Dermis blood vessel endothelial cell (primary cell): ENCODE data around the gene TUBB4B. TPM values are rescaled to one million over a fixed set of nuclear protein-coding genes. Genes with fewer than 3 reads are reported as not detected.
A peak's percentile ranks its signal among the peaks of the same experiment; 100 is the strongest.

Experiments used
- DNase-seq: peaks from one replicate; pipeline ENCODE4 v3.0.0; 2010
- total RNA-seq: library from RNA; depleted of rRNA; stranded (reverse); fragments of >200 nt; gene quantifications from 2 replicates; pipeline ENCODE4 v1.2.3, GENCODE V29; 2014

Gene TUBB4B
- total RNA-seq, 1 donor from 2014 or later = 128 TPM

- no peak for DNase-seq
Observed at GRCh38 chr9:137213160-137214060, 27.7 kb upstream of the TUBB4B start.

GRCh38 chr9:137214620-137215019 is 26.5 kb upstream of the TUBB4B start:
- DNase-seq = no peak

- no peak for DNase-seq
Observed at GRCh38 chr9:137215196-137215986, 25.7 kb upstream of the TUBB4B start.

- DNase-seq = no peak
Observed at GRCh38 chr9:137216188-137216965, 24.7 kb upstream of the TUBB4B start.

- DNase-seq = no peak
Observed at GRCh38 chr9:137217276-137218211, 23.5 kb upstream of the TUBB4B start.

- no peak for DNase-seq
Observed at GRCh38 chr9:137218212-137218753, 22.8 kb upstream of the TUBB4B start.

GRCh38 chr9:137218754-137219271 is 22.3 kb upstream of the TUBB4B start:
- peak; percentile 39 for DNase-seq

GRCh38 chr9:137219757-137220316 is 21.2 kb upstream of the TUBB4B start:
- no peak for DNase-seq

GRCh38 chr9:137220317-137221094 is 20.6 kb upstream of the TUBB4B start:
- no peak for DNase-seq

- no peak for DNase-seq
Observed at GRCh38 chr9:137221095-137221505, 20.0 kb upstream of the TUBB4B start.

- DNase-seq = no peak
Observed at GRCh38 chr9:137221506-137222111, 19.5 kb upstream of the TUBB4B start.

- DNase-seq = no peak
Observed at GRCh38 chr9:137222190-137223077, 18.7 kb upstream of the TUBB4B start, which contains the start of gene RNF208. Gene RNF208, minus strand, starts transcription at chr9:137222240. Its CDS starts 1,028 bp downstream, at chr9:137221212.

GRCh38 chr9:137223078-137223970 is 17.8 kb upstream of the TUBB4B start:
- peak; percentile 98 for DNase-seq

- no peak for DNase-seq
Observed at GRCh38 chr9:137224830-137225694, 16.0 kb upstream of the TUBB4B start, which contains the start of gene CYSRT1. Gene CYSRT1, plus strand, starts transcription at chr9:137225174. Its CDS starts 448 bp downstream, at chr9:137225622.

- no peak for DNase-seq
Observed at GRCh38 chr9:137225699-137226331, 15.3 kb upstream of the TUBB4B start.
